HepG2 (cell line): ENCODE data around the gene PEPD.

Source experiments
- MAX ChIP-seq: IDR thresholded peaks from 2 replicates; pipeline ENCODE4 v1.6.1; 2012; ENCODE audit warnings: inconsistent platforms
- MYC ChIP-seq: sonication (generic); formaldehyde crosslinking; IDR thresholded peaks from 2 replicates; pipeline ENCODE4 v1.9.0; 2021; ENCODE audit warnings: missing genetic modification reagents, borderline replicate concordance

GRCh38 chr19:33418461-33418860 is 103.1 kb downstream of the PEPD start:
- TF ChIP-seq MAX: no peak
- no peak for TF ChIP-seq MYC (CRISPR knock-in tag)
